HEK293 (cell line): ENCODE measurements around the gene CHAC1.

Experiments used
- CTCF ChIA-PET: fragments of 350-600 bp; formaldehyde crosslinking; extraction: SDS; loops from one replicate; lab custom pipeline; 2021; ENCODE audit warnings: antibody characterized with exemption; lab: Yijun Ruan, JAX
- POLR2A ChIA-PET: fragments of 300-600 bp; formaldehyde crosslinking; extraction: SDS; loops from one replicate; lab custom pipeline; 2020; ENCODE audit warnings: antibody characterized with exemption, inconsistent platforms; lab: Yijun Ruan, JAX
- H3K27ac ChIP-seq: fragments of 200-500 bp; sonication (Bioruptor generic); 2 replicates; pipeline ENCODE4 v1.5.1; 2014; ENCODE audit warnings: low read depth, low read length, control low read depth, inconsistent platforms; ENCODE audit errors: extremely low read depth
- H3K36me3 ChIP-seq, 2 experiments: fragments of 200-500 bp in 1 of 2; sonication (Bioruptor generic) in 1 of 2; 1 replicate in 1 of 2; 2 replicates in 1 of 2; pipeline ENCODE4 v1.5.1; 2014 to 2017; ENCODE audit warnings: inconsistent platforms in 2 of 2, low read length in 2 of 2; ENCODE audit not compliant: control insufficient read depth in 2 of 2, insufficient read depth in 1 of 2
- H3K4me1 ChIP-seq: fragments of 200-500 bp; sonication (Bioruptor generic); 2 replicates; pipeline ENCODE4 v1.5.1; 2014; ENCODE audit warnings: mild to moderate bottlenecking, low read length, inconsistent platforms; ENCODE audit not compliant: control insufficient read depth, insufficient read depth
- H3K4me3 ChIP-seq: 2 replicates; pipeline ENCODE4 v1.5.1; 2011; ENCODE audit warnings: low read depth, mild to moderate bottlenecking, control low read depth, low read length, moderate library complexity
- H3K9me3 ChIP-seq: fragments of 200-500 bp; sonication (Bioruptor generic); 2 replicates; pipeline ENCODE4 v1.5.1; 2014; ENCODE audit warnings: low read depth, low read length, inconsistent platforms; ENCODE audit not compliant: control insufficient read depth, insufficient read depth
- CTCF ChIP-seq: fragments of 450-650 bp; formaldehyde crosslinking; IDR thresholded peaks from 2 replicates; pipeline ENCODE4 v1.5.1; 2016; ENCODE audit warnings: missing biosample characterization, missing genetic modification characterization
- GLIS2 ChIP-seq: fragments of 450-650 bp; formaldehyde crosslinking; IDR thresholded peaks from 2 replicates; pipeline ENCODE4 v1.5.1; 2016; ENCODE audit warnings: missing biosample characterization, missing genetic modification characterization
- PATZ1 ChIP-seq: fragments of 450-650 bp; formaldehyde crosslinking; IDR thresholded peaks from 2 replicates; pipeline ENCODE4 v1.5.1; 2016; ENCODE audit warnings: missing biosample characterization, missing genetic modification characterization
- PRDM10 ChIP-seq: fragments of 450-650 bp; formaldehyde crosslinking; IDR thresholded peaks from 2 replicates; pipeline ENCODE4 v1.5.1; 2016; ENCODE audit warnings: missing biosample characterization, missing genetic modification characterization
- ZBTB11 ChIP-seq: fragments of 450-650 bp; formaldehyde crosslinking; conservative IDR thresholded peaks from 2 replicates; pipeline ENCODE4 v1.5.1; 2016; ENCODE audit warnings: low read depth, missing biosample characterization, missing genetic modification characterization
- ZBTB20 ChIP-seq: fragments of 450-650 bp; formaldehyde crosslinking; IDR thresholded peaks from 2 replicates; pipeline ENCODE4 v1.5.1; 2016; ENCODE audit warnings: missing biosample characterization, missing genetic modification characterization
- ZBTB48 ChIP-seq: fragments of 450-650 bp; formaldehyde crosslinking; IDR thresholded peaks from 2 replicates; pipeline ENCODE4 v1.5.1; 2016; ENCODE audit warnings: missing biosample characterization, missing genetic modification characterization
- ZBTB49 ChIP-seq: fragments of 450-650 bp; formaldehyde crosslinking; IDR thresholded peaks from 2 replicates; pipeline ENCODE4 v1.5.1; 2016; ENCODE audit warnings: missing biosample characterization, missing genetic modification characterization, low read depth
- ZBTB8A ChIP-seq: fragments of 450-650 bp; formaldehyde crosslinking; IDR thresholded peaks from 2 replicates; pipeline ENCODE4 v1.5.1; 2016; ENCODE audit warnings: missing biosample characterization, missing genetic modification characterization
- ZFP69B ChIP-seq: fragments of 450-650 bp; formaldehyde crosslinking; IDR thresholded peaks from 2 replicates; pipeline ENCODE4 v1.5.1; 2016; ENCODE audit warnings: missing biosample characterization, missing genetic modification characterization
- ZNF10 ChIP-seq: fragments of 450-650 bp; formaldehyde crosslinking; IDR thresholded peaks from 2 replicates; pipeline ENCODE4 v1.5.1; 2017; ENCODE audit warnings: missing biosample characterization, missing genetic modification characterization
- ZNF221 ChIP-seq: fragments of 450-650 bp; formaldehyde crosslinking; IDR thresholded peaks from 2 replicates; pipeline ENCODE4 v1.5.1; 2017; ENCODE audit warnings: missing biosample characterization, missing genetic modification characterization, borderline replicate concordance
- ZNF292 ChIP-seq: fragments of 450-650 bp; formaldehyde crosslinking; IDR thresholded peaks from 2 replicates; pipeline ENCODE4 v1.5.1; 2016; ENCODE audit warnings: low read depth, missing biosample characterization, missing genetic modification characterization, borderline replicate concordance
- ZNF391 ChIP-seq: fragments of 450-650 bp; formaldehyde crosslinking; IDR thresholded peaks from 2 replicates; pipeline ENCODE4 v1.5.1; 2016; ENCODE audit warnings: low read depth, missing biosample characterization, missing genetic modification characterization, borderline replicate concordance
- ZNF404 ChIP-seq: fragments of 450-650 bp; formaldehyde crosslinking; IDR thresholded peaks from 2 replicates; pipeline ENCODE4 v1.5.1; 2017; ENCODE audit warnings: missing biosample characterization, missing genetic modification characterization
- ZNF704 ChIP-seq: fragments of 450-650 bp; formaldehyde crosslinking; IDR thresholded peaks from 2 replicates; pipeline ENCODE4 v1.5.1; 2016; ENCODE audit warnings: missing biosample characterization, missing genetic modification characterization
- ZNF76 ChIP-seq: fragments of 450-650 bp; formaldehyde crosslinking; IDR thresholded peaks from 2 replicates; pipeline ENCODE4; 2016; ENCODE audit warnings: low read depth, missing biosample characterization, missing genetic modification characterization, borderline replicate concordance
- ZSCAN23 ChIP-seq: fragments of 450-650 bp; formaldehyde crosslinking; IDR thresholded peaks from 2 replicates; pipeline ENCODE4 v1.5.1; 2016; ENCODE audit warnings: missing biosample characterization, missing genetic modification characterization
- ZXDB ChIP-seq: fragments of 450-650 bp; formaldehyde crosslinking; IDR thresholded peaks from 2 replicates; pipeline ENCODE4 v1.5.1; 2016; ENCODE audit warnings: missing biosample characterization, missing genetic modification characterization

CHAC1 gene

GRCh38 chr15:40941068-40941527 lies 12.2 kb upstream of the CHAC1 start (continued):
- no peak for TF ChIP-seq ZBTB49
- no peak for TF ChIP-seq ZNF404 (tag by site-specific recombination)
- TF ChIP-seq ZNF10, result peak; percentile 86
- no peak for TF ChIP-seq ZFP69B (tag by site-specific recombination)

GRCh38 chr15:40941528-40942336 lies 11.5 kb upstream of the CHAC1 start:
- ChIA-PET POLR2A (interaction anchor here (0.6 to 5.3 kb wide), 7 partner anchors 12 to 94 kb away, joined by 3 to 64 read pairs (median 4); partner anchors contain the start of genes CHAC1 and DLL4), CTCF (interaction anchor here (0.5 to 3.5 kb wide), 39 partner anchors 8 to 782 kb away, joined by 3 to 29 read pairs (median 4); partner anchors contain the start of genes CHAC1 and DLL4)
- H3K4me1 ChIP-seq, result peaks cover 4% of the 10 kb centered on the region; the same call in 1 of the 2 replicates
- TF ChIP-seq CTCF (tag by site-specific recombination) (peak; percentile 22; the same call in 1 of the 2 replicates), ZBTB48 (tag by site-specific recombination) (peak; percentile 70; the same call in 1 of the 2 replicates), ZBTB11 (tag by site-specific recombination) (peak; percentile 41; the same call in 1 of the 2 replicates), PRDM10 (tag by site-specific recombination) (peak; percentile 83), ZXDB (tag by site-specific recombination) (peak; percentile 33; the same call in 1 of the 2 replicates), GLIS2 (tag by site-specific recombination) (peak; percentile 72), ZNF221 (tag by site-specific recombination) (no peak), ZSCAN23 (no peak), ZNF391 (tag by site-specific recombination) (no peak), ZNF76 (tag by site-specific recombination) (0 out of 2 replicates have a peak, but pooled peaks have one; percentile 20), ZNF704 (tag by site-specific recombination) (no peak), ZNF292 (no peak), ZBTB20 (tag by site-specific recombination) (peak; percentile 29), ZBTB8A (peak; percentile 70), PATZ1 (peak; percentile 43; the same call in 1 of the 2 replicates)

More at GRCh38 chr15:40941528-40942336, 11.5 kb upstream of the CHAC1 start:
- Histone ChIP-seq H3K4me3 (peak overlapping the region; percentile 41), H3K36me3 (no peaks in the 10 kb centered on the region), H3K27ac (peak overlapping the region; percentile 73; the same call in 1 of the 2 replicates), H3K9me3 (no peaks in the 10 kb centered on the region)
